HG02885 (cell line): Measurements from ENCODE around the gene CHEK2.
"Not testable (repeated sequence)": the region's sequence is repeated elsewhere in the genome, so short reads cannot be mapped to it uniquely, and the experiment has no call there.

Experiments used
- ATAC-seq: cut with Tn5 transposase; IDR thresholded peaks from one replicate; pipeline ENCODE4 v1.9.1; 2021; ENCODE audit warnings: mild to moderate bottlenecking; ENCODE audit not compliant: unreplicated experiment, poor library complexity

Gene CHEK2

GRCh38 chr22:28743852-28744251, 2.2 kb upstream of the CHEK2 start:
- no peak for ATAC-seq

- no peak for ATAC-seq
Observed at GRCh38 chr22:28742562-28742962, 942 bp upstream of the CHEK2 start.

GRCh38 chr22:28741200-28741784, 328 bp downstream of the CHEK2 start:
- ATAC-seq, result no peak

- ATAC-seq, result not testable (repeated sequence)
Observed at GRCh38 chr22:28738876-28739275, 2.7 kb downstream of the CHEK2 start.

- ATAC-seq, result no peak
Observed at GRCh38 chr22:28737701-28738100, 3.9 kb downstream of the CHEK2 start.

GRCh38 chr22:28736301-28737155, 5.1 kb downstream of the CHEK2 start:
- no peak for ATAC-seq

GRCh38 chr22:28734393-28734792, 7.2 kb downstream of the CHEK2 start:
- no peak for ATAC-seq

GRCh38 chr22:28730179-28730578, 11.4 kb downstream of the CHEK2 start:
- no peak for ATAC-seq

GRCh38 chr22:28728621-28729313, 12.9 kb downstream of the CHEK2 start:
- ATAC-seq, result no peak

- no peak for ATAC-seq
Observed at GRCh38 chr22:28728002-28728401, 13.6 kb downstream of the CHEK2 start.

- ATAC-seq, result no peak
Observed at GRCh38 chr22:28718044-28718443, 23.6 kb downstream of the CHEK2 start.

GRCh38 chr22:28716686-28717085, 24.9 kb downstream of the CHEK2 start:
- no peak for ATAC-seq

GRCh38 chr22:28715611-28716010, 26.0 kb downstream of the CHEK2 start:
- no peak for ATAC-seq

GRCh38 chr22:28714043-28714628, 27.5 kb downstream of the CHEK2 start:
- ATAC-seq, result no peak

- no peak for ATAC-seq
Observed at GRCh38 chr22:28711820-28712777, 29.5 kb downstream of the CHEK2 start.

- no peak for ATAC-seq
Observed at GRCh38 chr22:28711341-28711740, 30.3 kb downstream of the CHEK2 start.

- no peak for ATAC-seq
Observed at GRCh38 chr22:28710576-28711191, 30.9 kb downstream of the CHEK2 start.

GRCh38 chr22:28710107-28710506, 31.5 kb downstream of the CHEK2 start:
- no peak for ATAC-seq

GRCh38 chr22:28706845-28707244, 34.8 kb downstream of the CHEK2 start:
- ATAC-seq, result no peak
